GM23338 (cell line): ENCODE measurements around the gene TGFBI.

ENCODE experiments used
- CREB1 ChIP-seq: fragments of 250-450 bp; sonication (Bioruptor Pico); IDR thresholded peaks from 2 replicates; pipeline ENCODE4 v1.5.0; 2020; ENCODE audit warnings: low read depth, mild to moderate bottlenecking, moderate library complexity
- ETS1 ChIP-seq: IDR thresholded peaks from 2 replicates; pipeline ENCODE4 v1.6.1; 2016; ENCODE audit warnings: antibody characterized with exemption
- EZH2 ChIP-seq: fragments of 200-600 bp; sonication (generic); IDR thresholded peaks from one replicate; pipeline ENCODE4 v1.8.0; 2017; ENCODE audit warnings: antibody characterized with exemption, mild to moderate bottlenecking, low read depth; ENCODE audit not compliant: unreplicated experiment
- EZH2phosphoT487 ChIP-seq: fragments of 200-600 bp; sonication (generic); IDR thresholded peaks from one replicate; pipeline ENCODE4 v1.8.1; 2018; ENCODE audit warnings: antibody characterized with exemption; ENCODE audit not compliant: unreplicated experiment
- JUNB ChIP-seq: IDR thresholded peaks from one replicate; pipeline ENCODE4 v1.6.1; 2016; ENCODE audit warnings: antibody characterized with exemption; ENCODE audit not compliant: unreplicated experiment
- NANOG ChIP-seq: IDR thresholded peaks from 2 replicates; pipeline ENCODE4 v1.6.1; 2016; ENCODE audit warnings: antibody characterized with exemption, borderline replicate concordance
- POLR2AphosphoS5 ChIP-seq: IDR thresholded peaks from 2 replicates; pipeline ENCODE4 v1.6.1; 2016; ENCODE audit warnings: antibody characterized with exemption, low read depth
- REST ChIP-seq: IDR thresholded peaks from one replicate; pipeline ENCODE4 v1.6.1; 2018; ENCODE audit warnings: antibody characterized with exemption; ENCODE audit not compliant: unreplicated experiment
- TF ChIP-seq, protein P1 (sequence below), 2 experiments: fragments of 200-600 bp in 1 of 2; sonication (generic) in 1 of 2; conservative IDR thresholded peaks; 2 replicates each; pipeline versions ENCODE4 v1.5.1 to v1.6.1; 2016 to 2017; ENCODE audit warnings: antibody characterized with exemption in 2 of 2, low read depth in 2 of 2, mild to moderate bottlenecking in 2 of 2, moderate library complexity in 1 of 2

DNA sequence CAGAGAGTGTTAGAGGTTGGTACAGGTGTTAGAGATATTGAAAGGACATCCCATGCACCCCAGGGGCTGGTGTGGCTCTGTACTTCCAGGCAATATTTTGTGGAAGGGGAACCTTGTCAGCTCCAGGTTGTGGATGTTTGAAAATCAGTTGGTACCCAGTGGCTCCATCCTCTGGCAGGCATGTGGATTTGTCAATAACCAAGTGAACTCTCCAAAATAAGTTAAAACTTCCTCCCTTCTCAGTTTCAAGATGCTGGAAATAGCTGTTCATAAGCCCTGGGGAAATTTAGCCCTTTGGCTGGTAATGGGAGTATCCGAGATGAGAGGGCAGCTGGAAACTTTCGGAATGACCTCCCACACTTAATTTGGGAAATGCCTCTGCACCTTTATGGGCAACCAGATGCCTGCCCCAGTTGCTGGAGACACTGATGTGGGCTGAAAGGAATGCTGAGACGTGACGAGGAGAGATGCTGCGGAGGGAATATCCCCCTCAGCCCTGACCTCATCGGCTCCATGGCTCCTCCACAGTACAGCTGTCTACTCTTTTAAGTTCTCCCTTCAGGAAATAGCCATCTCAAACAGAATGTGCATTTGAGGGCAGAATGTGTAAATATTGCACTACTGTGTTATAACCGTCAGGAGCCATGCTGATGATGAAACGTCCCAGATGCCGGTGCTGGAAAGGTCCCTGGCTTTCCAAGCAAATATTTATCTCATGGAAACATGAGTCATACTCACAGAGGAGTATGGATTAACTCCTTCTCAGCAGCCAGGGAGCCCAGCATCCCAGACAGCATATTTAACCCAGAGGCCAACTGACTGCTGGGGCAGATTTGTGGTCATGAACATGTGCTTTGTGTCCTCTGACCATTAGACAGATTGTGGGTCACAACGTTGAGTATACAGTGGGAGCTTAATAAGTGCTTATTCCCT is 29.5 kb downstream of the TGFBI start:
- TF ChIP-seq EZH2 = no peak
- TF ChIP-seq REST = no peak
- TF ChIP-seq, protein P1, sequence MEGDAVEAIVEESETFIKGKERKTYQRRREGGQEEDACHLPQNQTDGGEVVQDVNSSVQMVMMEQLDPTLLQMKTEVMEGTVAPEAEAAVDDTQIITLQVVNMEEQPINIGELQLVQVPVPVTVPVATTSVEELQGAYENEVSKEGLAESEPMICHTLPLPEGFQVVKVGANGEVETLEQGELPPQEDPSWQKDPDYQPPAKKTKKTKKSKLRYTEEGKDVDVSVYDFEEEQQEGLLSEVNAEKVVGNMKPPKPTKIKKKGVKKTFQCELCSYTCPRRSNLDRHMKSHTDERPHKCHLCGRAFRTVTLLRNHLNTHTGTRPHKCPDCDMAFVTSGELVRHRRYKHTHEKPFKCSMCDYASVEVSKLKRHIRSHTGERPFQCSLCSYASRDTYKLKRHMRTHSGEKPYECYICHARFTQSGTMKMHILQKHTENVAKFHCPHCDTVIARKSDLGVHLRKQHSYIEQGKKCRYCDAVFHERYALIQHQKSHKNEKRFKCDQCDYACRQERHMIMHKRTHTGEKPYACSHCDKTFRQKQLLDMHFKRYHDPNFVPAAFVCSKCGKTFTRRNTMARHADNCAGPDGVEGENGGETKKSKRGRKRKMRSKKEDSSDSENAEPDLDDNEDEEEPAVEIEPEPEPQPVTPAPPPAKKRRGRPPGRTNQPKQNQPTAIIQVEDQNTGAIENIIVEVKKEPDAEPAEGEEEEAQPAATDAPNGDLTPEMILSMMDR (conservative IDR thresholded peaks at IDR 0.05; ENCODE audit: low read depth in 2 of 2) = peak; percentile 69 to 71
- no peak for TF ChIP-seq POLR2AphosphoS5
- no peak for TF ChIP-seq CREB1
- no peak for TF ChIP-seq EZH2phosphoT487
- no peak for TF ChIP-seq NANOG
- TF ChIP-seq ETS1 = no peak
- no peak for TF ChIP-seq JUNB
